ENCODE measurements around the gene RAP2C. TPM values are rescaled to one million over a fixed set of nuclear protein-coding genes. Genes with fewer than 3 reads are reported as not detected.

RAP2C gene
- polyA plus RNA-seq, 1 donor (not counting 4 experiments of a cell fraction or from before 2014, with no cell fraction given) = 15.1 TPM

DNA sequence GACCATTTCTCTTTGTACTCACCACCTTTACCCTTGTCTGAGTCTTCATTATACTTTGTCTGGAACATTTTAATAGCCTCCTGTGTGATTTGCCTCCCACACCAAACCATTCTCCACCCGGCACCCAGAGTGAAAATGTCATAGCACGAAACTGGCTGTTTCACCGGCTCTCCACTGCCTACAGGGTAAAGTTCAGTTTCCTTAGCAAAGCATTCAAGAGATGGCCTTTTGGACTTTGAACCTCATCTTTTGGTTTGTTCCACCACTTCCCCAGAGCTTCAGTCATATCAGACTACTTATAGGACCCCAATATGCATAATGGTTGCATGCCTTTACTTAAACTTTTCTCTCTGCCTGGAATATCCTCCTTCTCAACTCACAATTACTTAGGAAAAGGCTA, 38.3 kb downstream of the RAP2C start:
- Histone ChIP-seq H3K4me3 (ENCODE audit: control insufficient read depth in 2 of 3, extremely low read depth in 1 of 3, insufficient read depth in 2 of 3, low read depth in 1 of 3, low read length in 3 of 3) (no peak overlapping the region), H3K4me2 (ENCODE audit: control insufficient read depth, extremely low read depth, insufficient read depth, low read depth, low read length) (no peak overlapping the region), H4K20me1 (ENCODE audit: control insufficient read depth, extremely low read depth, insufficient read depth, low read length) (no peaks in the 10 kb centered on the region), H3K79me2 (ENCODE audit: control insufficient read depth, insufficient read depth, low read length) (no peaks in the 10 kb centered on the region), H3K9me1 (ENCODE audit: control insufficient read depth, extremely low read depth, insufficient read depth, low read length) (no peaks in the 10 kb centered on the region), H3K27me3 (ENCODE audit: control insufficient read depth, extremely low read depth, insufficient read depth, low read length) (no peaks in the 10 kb centered on the region), H3K9ac (ENCODE audit: control insufficient read depth, extremely low read depth, insufficient read depth, low read length) (no peak overlapping the region), H3K4me1 (ENCODE audit: control insufficient read depth, extremely low read depth, insufficient read depth, low read length) (no peaks in the 10 kb centered on the region), H3K27ac (ENCODE audit: control insufficient read depth, insufficient read depth, low read length) (no peak overlapping the region), H3K9me3 (ENCODE audit: control insufficient read depth, low read depth, low read length) (no peaks in the 10 kb centered on the region), H2AFZ (ENCODE audit: control insufficient read depth, low read length) (no peak overlapping the region), H3K36me3 (ENCODE audit: control insufficient read depth in 2 of 2, extremely low read depth in 1 of 2, insufficient read depth in 2 of 2, low read length in 2 of 2) (no peaks in the 10 kb centered on the region)
- TF ChIP-seq, protein P1, sequence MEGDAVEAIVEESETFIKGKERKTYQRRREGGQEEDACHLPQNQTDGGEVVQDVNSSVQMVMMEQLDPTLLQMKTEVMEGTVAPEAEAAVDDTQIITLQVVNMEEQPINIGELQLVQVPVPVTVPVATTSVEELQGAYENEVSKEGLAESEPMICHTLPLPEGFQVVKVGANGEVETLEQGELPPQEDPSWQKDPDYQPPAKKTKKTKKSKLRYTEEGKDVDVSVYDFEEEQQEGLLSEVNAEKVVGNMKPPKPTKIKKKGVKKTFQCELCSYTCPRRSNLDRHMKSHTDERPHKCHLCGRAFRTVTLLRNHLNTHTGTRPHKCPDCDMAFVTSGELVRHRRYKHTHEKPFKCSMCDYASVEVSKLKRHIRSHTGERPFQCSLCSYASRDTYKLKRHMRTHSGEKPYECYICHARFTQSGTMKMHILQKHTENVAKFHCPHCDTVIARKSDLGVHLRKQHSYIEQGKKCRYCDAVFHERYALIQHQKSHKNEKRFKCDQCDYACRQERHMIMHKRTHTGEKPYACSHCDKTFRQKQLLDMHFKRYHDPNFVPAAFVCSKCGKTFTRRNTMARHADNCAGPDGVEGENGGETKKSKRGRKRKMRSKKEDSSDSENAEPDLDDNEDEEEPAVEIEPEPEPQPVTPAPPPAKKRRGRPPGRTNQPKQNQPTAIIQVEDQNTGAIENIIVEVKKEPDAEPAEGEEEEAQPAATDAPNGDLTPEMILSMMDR (optimal IDR thresholded peaks at IDR 0.05 in 1 of 3, IDR thresholded peaks at IDR 0.05 in 1 of 3, conservative IDR thresholded peaks at IDR 0.05 in 1 of 3; ENCODE audit: extremely low read depth in 1 of 3, insufficient read depth in 2 of 3, low read length in 3 of 3) = no peak
- no peak for TF ChIP-seq EZH2 (IDR thresholded peaks at IDR 0.05; ENCODE audit: low read length)
- DNase-seq (ENCODE audit: low read depth, low spot score) = no peak
- no peak for FAIRE-seq
- dilution Hi-C loops (cut with MboI; ENCODE audit: extremely low pct_ligation_motif_present, low sequenced_read_pairs) = no loop called here

DNA sequence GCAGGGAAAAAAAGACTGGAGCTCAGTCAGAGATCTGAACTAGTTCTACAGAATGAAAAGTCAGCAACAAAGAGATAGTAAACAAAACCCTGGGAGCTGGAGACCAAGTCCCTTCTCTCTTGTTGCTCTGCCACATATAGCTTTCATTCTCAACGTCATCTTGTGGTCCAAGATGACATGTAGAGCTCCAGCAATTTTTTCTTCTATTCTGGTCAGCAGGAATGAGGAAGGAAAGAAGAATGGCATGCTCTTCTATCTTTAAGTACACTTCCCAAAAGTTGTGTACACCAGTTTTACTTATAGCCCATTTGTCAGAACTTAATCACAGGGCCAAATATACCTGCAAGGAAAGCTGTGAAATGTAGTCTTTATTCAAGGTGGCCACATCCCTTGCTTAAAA, 45.6 kb downstream of the RAP2C start:
- no peak overlapping the region for H2AFZ ChIP-seq (ENCODE audit: control insufficient read depth, low read length)
- TF ChIP-seq, protein P1 (optimal IDR thresholded peaks at IDR 0.05 in 1 of 3, IDR thresholded peaks at IDR 0.05 in 1 of 3, conservative IDR thresholded peaks at IDR 0.05 in 1 of 3; ENCODE audit: extremely low read depth in 1 of 3, insufficient read depth in 2 of 3, low read length in 3 of 3) = no peak
- no peak for TF ChIP-seq EZH2 (IDR thresholded peaks at IDR 0.05; ENCODE audit: low read length)
- dilution Hi-C loops (cut with MboI; ENCODE audit: extremely low pct_ligation_motif_present, low sequenced_read_pairs) = no loop called here
- no peaks in the 10 kb centered on the region for H3K27me3 ChIP-seq (ENCODE audit: control insufficient read depth, extremely low read depth, insufficient read depth, low read length)
- no peak for DNase-seq (ENCODE audit: low read depth, low spot score)
- no peak overlapping the region for H3K4me3 ChIP-seq (ENCODE audit: control insufficient read depth in 2 of 3, extremely low read depth in 1 of 3, insufficient read depth in 2 of 3, low read depth in 1 of 3, low read length in 3 of 3)
- no peak overlapping the region for H3K4me2 ChIP-seq (ENCODE audit: control insufficient read depth, extremely low read depth, insufficient read depth, low read depth, low read length)
- FAIRE-seq = no peak
- H3K4me1 ChIP-seq (ENCODE audit: control insufficient read depth, extremely low read depth, insufficient read depth, low read length) = no peaks in the 10 kb centered on the region
- no peaks in the 10 kb centered on the region for H4K20me1 ChIP-seq (ENCODE audit: control insufficient read depth, extremely low read depth, insufficient read depth, low read length)
- no peaks in the 10 kb centered on the region for H3K36me3 ChIP-seq (ENCODE audit: control insufficient read depth in 2 of 2, extremely low read depth in 1 of 2, insufficient read depth in 2 of 2, low read length in 2 of 2)
- no peak overlapping the region for H3K9ac ChIP-seq (ENCODE audit: control insufficient read depth, extremely low read depth, insufficient read depth, low read length)
- H3K9me1 ChIP-seq (ENCODE audit: control insufficient read depth, extremely low read depth, insufficient read depth, low read length) = no peaks in the 10 kb centered on the region
- H3K79me2 ChIP-seq (ENCODE audit: control insufficient read depth, insufficient read depth, low read length) = no peaks in the 10 kb centered on the region
- H3K9me3 ChIP-seq (ENCODE audit: control insufficient read depth, low read depth, low read length) = no peaks in the 10 kb centered on the region
- no peak overlapping the region for H3K27ac ChIP-seq (ENCODE audit: control insufficient read depth, insufficient read depth, low read length)
